ENCODE data around the gene EFNB2. TPM values are rescaled to one million over a fixed set of nuclear protein-coding genes. Genes with fewer than 3 reads are reported as not detected.

The EFNB2 gene
- total and polyA plus RNA-seq, 12 donors, result 5.2 to 21.4 (median 12.6) TPM

DNA sequence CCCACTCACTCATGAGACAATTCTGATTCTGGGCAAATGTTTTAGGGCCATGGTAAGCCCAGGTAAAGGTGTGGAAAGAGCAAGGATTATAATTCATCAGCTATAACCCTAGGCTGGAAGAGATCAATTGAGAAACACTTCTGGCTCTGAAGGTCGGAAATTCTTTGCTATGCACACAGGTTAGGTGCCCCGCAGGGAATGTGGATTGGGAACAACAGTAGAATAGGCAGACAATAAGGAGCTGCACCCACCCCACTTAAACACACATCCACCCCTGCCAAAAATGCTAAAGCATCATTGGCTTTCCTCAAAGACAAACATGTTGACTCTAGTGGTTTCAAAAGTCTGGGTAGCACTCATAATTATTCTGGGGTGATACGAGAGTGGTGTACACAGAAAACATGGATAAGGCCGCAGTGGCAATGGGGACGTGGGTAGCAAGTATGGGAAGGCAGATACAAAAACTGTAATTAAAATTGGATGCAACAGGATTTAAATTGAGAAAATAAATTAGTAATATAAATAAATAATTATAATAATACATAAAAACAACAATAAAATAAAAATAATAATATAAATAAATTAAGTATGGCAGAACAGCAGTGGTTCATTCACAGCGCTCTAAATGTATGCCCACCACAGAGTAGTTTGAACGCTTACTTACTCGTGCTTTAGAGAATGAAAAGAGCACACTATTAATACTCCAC, 8.6 kb downstream of the EFNB2 start:
- H3K27me3 ChIP-seq, result no peaks in the 10 kb centered on the region
- DNase-seq, result no peak
- peaks cover 0 to 7% of the 10 kb centered on the region in 2 donors for H3K4me1 ChIP-seq (replicated peaks in 1 of 2)
- H3K9me3 ChIP-seq (replicated peaks in 1 of 3), result no peaks in the 10 kb centered on the region
- H3K36me3 ChIP-seq (replicated peaks in 1 of 2), result no peaks in the 10 kb centered on the region
- no peak overlapping the region for H3K4me3 ChIP-seq
- WGBS, 4 donors, result 82 to 89% (median 87%) methylated on average over 8 of the region's 8 CpGs
- TF ChIP-seq, protein P1, sequence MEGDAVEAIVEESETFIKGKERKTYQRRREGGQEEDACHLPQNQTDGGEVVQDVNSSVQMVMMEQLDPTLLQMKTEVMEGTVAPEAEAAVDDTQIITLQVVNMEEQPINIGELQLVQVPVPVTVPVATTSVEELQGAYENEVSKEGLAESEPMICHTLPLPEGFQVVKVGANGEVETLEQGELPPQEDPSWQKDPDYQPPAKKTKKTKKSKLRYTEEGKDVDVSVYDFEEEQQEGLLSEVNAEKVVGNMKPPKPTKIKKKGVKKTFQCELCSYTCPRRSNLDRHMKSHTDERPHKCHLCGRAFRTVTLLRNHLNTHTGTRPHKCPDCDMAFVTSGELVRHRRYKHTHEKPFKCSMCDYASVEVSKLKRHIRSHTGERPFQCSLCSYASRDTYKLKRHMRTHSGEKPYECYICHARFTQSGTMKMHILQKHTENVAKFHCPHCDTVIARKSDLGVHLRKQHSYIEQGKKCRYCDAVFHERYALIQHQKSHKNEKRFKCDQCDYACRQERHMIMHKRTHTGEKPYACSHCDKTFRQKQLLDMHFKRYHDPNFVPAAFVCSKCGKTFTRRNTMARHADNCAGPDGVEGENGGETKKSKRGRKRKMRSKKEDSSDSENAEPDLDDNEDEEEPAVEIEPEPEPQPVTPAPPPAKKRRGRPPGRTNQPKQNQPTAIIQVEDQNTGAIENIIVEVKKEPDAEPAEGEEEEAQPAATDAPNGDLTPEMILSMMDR (IDR thresholded peaks at IDR 0.05), result no peak
- TF ChIP-seq POLR2A (IDR thresholded peaks at IDR 0.05), result no peak
- no peak overlapping the region for H3K27ac ChIP-seq
- intact Hi-C loops (cut with DNase I), result no loop called here

DNA sequence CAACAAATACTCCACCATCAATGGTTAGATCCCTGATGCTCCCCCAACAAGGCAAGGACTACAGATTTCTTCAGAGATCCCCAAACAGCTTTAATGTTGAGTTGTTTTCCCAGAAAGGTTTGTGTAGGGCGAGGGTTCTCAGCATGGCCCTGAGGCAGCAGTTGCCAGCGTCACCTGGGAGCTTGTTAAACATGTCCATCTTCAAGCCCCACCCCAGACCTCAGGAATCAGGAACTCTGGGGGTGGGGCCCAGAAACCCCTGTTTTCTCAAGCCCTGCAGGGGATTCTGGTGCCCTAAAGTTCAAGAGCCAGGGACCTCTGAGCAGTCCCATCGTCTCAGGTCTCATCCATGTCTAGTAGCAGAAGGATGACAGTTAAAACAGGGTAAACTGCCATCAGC, 9.6 kb downstream of the EFNB2 start:
- DNase-seq, result no peak
- WGBS, 4 donors, result 64 to 87% (median 84%) methylated on average over 3 of the region's 3 CpGs
- no peaks in the 10 kb centered on the region for H3K9me3 ChIP-seq (replicated peaks in 1 of 3)
- TF ChIP-seq, protein P1 (IDR thresholded peaks at IDR 0.05), result no peak
- no peak for TF ChIP-seq POLR2A (IDR thresholded peaks at IDR 0.05)
- peaks cover 0 to 7% of the 10 kb centered on the region in 2 donors for H3K4me1 ChIP-seq (replicated peaks in 1 of 2)
- no peak overlapping the region for H3K4me3 ChIP-seq
- no peaks in the 10 kb centered on the region for H3K36me3 ChIP-seq (replicated peaks in 1 of 2)
- no peaks in the 10 kb centered on the region for H3K27me3 ChIP-seq
- H3K27ac ChIP-seq, result no peak overlapping the region
- intact Hi-C loops (cut with DNase I), result no loop called here

DNA sequence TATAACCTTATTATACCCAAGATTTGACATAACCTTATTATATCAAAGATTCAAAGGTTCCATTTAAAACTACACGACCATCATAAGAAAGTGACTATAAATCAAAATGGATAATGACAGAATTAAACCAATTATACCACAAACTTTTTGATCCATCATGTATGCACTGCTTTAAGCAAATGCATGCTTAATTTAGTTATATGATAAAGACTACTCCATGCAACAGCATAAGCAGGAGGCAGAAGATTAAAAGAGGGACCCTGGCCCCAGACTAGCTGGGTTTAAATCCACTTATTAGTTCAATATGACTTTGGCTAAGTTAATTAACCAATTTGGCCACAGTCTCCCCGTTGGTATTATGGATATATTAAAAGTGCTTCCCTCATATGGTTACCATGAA, 11.4 kb downstream of the EFNB2 start:
- intact Hi-C loops (cut with DNase I), result no loop called here
- Histone ChIP-seq H3K4me3 (no peak overlapping the region), H3K36me3 (replicated peaks in 1 of 2) (no peaks in the 10 kb centered on the region), H3K27ac (no peak overlapping the region), H3K4me1 (replicated peaks in 1 of 2) (peaks cover 0 to 7% of the 10 kb centered on the region in 2 donors), H3K9me3 (replicated peaks in 1 of 3) (no peaks in the 10 kb centered on the region), H3K27me3 (no peaks in the 10 kb centered on the region)
- 57 to 66% (median 59%) methylated on average over 2 of the region's 2 CpGs for WGBS, 4 donors
- no peak for TF ChIP-seq POLR2A (IDR thresholded peaks at IDR 0.05)
- TF ChIP-seq, protein P1 (IDR thresholded peaks at IDR 0.05), result no peak
- no peak for DNase-seq

DNA sequence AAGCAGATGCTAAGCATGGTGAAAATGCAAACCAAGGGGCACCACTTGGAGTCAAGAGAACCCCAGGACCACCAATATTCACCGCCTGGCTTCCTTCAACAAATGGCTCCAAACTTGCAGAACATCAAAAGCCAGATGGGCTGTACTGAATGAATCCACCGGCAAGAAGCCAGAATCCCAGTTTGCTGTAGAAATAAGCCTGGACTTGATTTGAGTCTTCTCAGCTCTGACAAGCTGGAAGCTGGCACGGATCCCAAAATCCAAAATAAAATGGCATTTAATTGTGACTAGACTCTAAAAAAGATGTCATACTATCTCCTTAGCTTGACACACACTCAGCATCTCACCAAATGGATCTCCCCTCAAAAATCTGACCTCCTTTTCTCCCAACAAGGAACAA, 11.9 kb downstream of the EFNB2 start:
- Histone ChIP-seq H3K4me1 (replicated peaks in 1 of 2) (peaks cover 0 to 7% of the 10 kb centered on the region in 2 donors), H3K9me3 (replicated peaks in 1 of 3) (no peaks in the 10 kb centered on the region), H3K4me3 (no peak overlapping the region), H3K36me3 (replicated peaks in 1 of 2) (no peaks in the 10 kb centered on the region), H3K27me3 (no peaks in the 10 kb centered on the region), H3K27ac (no peak overlapping the region)
- DNase-seq, result no peak
- WGBS, 4 donors, result 59 to 72% (median 62%) methylated on average over 3 of the region's 3 CpGs
- TF ChIP-seq, protein P1 (IDR thresholded peaks at IDR 0.05), result no peak
- no peak for TF ChIP-seq POLR2A (IDR thresholded peaks at IDR 0.05)
- intact Hi-C loops (cut with DNase I), result no loop called here

Measured in adrenal gland (tissue), 12 donors.